Measurements from ENCODE around the gene PGBD5. TPM values are rescaled to one million over a fixed set of nuclear protein-coding genes. Genes with fewer than 3 reads are reported as not detected.

Gene PGBD5
- total RNA-seq, 1 donor from 2014 or later: 1.8 TPM

DNA sequence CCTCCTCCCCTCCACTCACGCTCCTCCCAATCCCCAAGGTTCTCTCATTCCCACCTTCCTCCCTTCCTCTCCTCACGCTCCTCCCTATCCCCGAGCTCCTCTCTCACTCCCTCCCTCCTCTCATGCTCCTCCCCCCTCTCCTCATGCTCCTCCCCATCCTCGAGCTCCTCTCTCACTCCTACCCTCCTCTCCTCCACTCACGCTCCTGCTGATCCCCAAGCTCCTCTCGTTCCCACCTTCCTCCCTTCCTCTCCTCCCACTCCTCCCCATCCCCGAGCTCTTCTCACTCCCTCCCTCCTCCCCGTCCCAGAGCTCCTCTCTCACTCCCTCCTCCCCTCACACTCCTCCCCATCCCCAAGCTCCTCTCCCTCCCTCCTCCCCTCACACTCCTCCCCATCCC is 31.4 kb downstream of the PGBD5 start:
- H3K4me3 Mint-ChIP-seq (ENCODE audit: unreplicated experiment): no peak overlapping the region
- peaks cover 3% of the 10 kb centered on the region for H3K9me3 Mint-ChIP-seq (ENCODE audit: low read depth)
- no peak for DNase-seq (ENCODE audit: low spot score)
- H3K4me1 Mint-ChIP-seq (ENCODE audit: low read depth): peaks cover 10% of the 10 kb centered on the region
- H3K36me3 Mint-ChIP-seq (ENCODE audit: low read depth): no peaks in the 10 kb centered on the region
- no peak overlapping the region for H3K27ac Mint-ChIP-seq (ENCODE audit: unreplicated experiment)
- TF ChIP-seq, protein P1, sequence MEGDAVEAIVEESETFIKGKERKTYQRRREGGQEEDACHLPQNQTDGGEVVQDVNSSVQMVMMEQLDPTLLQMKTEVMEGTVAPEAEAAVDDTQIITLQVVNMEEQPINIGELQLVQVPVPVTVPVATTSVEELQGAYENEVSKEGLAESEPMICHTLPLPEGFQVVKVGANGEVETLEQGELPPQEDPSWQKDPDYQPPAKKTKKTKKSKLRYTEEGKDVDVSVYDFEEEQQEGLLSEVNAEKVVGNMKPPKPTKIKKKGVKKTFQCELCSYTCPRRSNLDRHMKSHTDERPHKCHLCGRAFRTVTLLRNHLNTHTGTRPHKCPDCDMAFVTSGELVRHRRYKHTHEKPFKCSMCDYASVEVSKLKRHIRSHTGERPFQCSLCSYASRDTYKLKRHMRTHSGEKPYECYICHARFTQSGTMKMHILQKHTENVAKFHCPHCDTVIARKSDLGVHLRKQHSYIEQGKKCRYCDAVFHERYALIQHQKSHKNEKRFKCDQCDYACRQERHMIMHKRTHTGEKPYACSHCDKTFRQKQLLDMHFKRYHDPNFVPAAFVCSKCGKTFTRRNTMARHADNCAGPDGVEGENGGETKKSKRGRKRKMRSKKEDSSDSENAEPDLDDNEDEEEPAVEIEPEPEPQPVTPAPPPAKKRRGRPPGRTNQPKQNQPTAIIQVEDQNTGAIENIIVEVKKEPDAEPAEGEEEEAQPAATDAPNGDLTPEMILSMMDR (IDR thresholded peaks at IDR 0.05): no peak
- no peaks in the 10 kb centered on the region for H3K27me3 Mint-ChIP-seq (ENCODE audit: low read depth)

DNA sequence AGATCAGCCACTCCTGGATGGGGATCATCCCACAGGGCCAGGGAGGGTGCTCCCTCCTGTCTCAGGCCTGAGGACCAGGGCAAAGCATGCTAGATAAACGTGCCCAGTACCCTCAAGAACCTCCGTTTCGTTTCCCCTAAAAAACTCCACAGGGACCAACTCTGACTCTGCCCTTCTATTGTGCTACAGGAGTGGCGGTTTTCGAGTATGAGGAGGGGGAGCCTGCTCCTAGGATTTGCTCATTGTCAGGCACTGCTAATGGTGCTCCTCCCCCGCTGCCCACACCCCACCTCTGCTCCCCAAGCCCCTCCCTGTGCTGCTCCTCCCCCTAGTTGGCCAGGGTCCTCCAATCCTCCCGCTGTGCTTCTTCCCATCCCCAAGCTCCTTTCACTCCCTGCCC is 32.0 kb downstream of the PGBD5 start:
- Mint-ChIP-seq H3K4me1 (ENCODE audit: low read depth) (peaks cover 7% of the 10 kb centered on the region), H3K4me3 (ENCODE audit: unreplicated experiment) (no peak overlapping the region), H3K9me3 (ENCODE audit: low read depth) (peaks cover 3% of the 10 kb centered on the region), H3K27ac (ENCODE audit: unreplicated experiment) (no peak overlapping the region), H3K27me3 (ENCODE audit: low read depth) (no peaks in the 10 kb centered on the region), H3K36me3 (ENCODE audit: low read depth) (no peaks in the 10 kb centered on the region)
- DNase-seq (ENCODE audit: low spot score): no peak
- TF ChIP-seq, protein P1 (IDR thresholded peaks at IDR 0.05): no peak

DNA sequence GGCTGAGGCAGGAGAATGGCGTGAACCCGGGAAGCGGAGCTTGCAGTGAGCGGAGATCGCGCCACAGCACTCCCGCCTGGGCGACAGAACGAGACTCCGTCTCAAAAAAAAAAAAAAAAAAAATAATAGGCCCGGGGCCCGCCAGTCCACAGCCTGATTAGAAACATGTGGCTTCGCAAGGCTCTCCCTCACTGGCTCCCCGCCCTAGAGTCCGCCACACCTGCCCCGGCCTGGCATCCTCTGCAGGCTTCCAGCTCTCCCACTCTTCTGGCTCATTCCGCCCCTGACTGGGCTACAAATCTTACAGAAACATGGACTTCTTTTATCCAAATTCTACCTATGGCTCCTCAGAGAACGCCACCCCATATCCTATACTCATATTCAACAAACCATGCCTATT is 32.4 kb downstream of the PGBD5 start:
- Mint-ChIP-seq H3K9me3 (ENCODE audit: low read depth) (peaks cover 3% of the 10 kb centered on the region), H3K4me1 (ENCODE audit: low read depth) (peaks cover 7% of the 10 kb centered on the region), H3K4me3 (ENCODE audit: unreplicated experiment) (no peak overlapping the region), H3K27ac (ENCODE audit: unreplicated experiment) (no peak overlapping the region), H3K27me3 (ENCODE audit: low read depth) (no peaks in the 10 kb centered on the region), H3K36me3 (ENCODE audit: low read depth) (no peaks in the 10 kb centered on the region)
- TF ChIP-seq, protein P1 (IDR thresholded peaks at IDR 0.05): no peak
- DNase-seq (ENCODE audit: low spot score): no peak

DNA sequence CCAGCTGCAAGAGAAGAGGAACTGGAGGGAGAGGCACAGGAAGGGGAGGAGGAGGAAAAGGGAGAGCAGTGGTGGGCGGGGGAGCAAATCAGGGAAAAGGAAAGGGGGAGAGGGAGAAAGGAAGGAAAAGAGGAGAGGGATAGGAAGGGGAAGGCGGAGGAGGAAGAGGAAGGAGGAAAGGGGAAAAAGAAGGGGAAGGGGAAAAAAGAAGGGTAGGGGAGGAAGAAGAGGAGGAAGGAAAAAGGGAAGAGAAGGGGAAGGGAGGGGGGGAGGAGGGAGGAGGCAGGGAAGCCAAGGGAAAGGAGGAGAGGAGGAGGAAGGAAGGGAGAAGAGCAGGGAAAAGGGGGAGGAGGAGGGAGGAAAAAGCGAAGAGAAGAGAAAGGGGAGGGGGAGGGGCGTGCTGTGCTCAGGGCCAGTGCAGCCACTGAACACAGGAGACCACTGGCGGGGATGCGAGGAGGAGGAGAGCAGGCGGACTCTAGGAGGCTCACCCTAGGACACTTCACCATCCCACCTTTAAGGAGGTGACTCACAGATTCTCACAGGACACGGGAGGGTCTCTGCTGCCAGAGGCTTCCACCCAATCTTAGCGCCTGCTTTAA is 33.1 kb downstream of the PGBD5 start:
- no peaks in the 10 kb centered on the region for H3K27me3 Mint-ChIP-seq (ENCODE audit: low read depth)
- no peak overlapping the region for H3K27ac Mint-ChIP-seq (ENCODE audit: unreplicated experiment)
- DNase-seq (ENCODE audit: low spot score): no peak
- H3K36me3 Mint-ChIP-seq (ENCODE audit: low read depth): no peaks in the 10 kb centered on the region
- peaks cover 3% of the 10 kb centered on the region for H3K9me3 Mint-ChIP-seq (ENCODE audit: low read depth)
- TF ChIP-seq, protein P1 (IDR thresholded peaks at IDR 0.05): no peak
- H3K4me3 Mint-ChIP-seq (ENCODE audit: unreplicated experiment): no peak overlapping the region
- peaks cover 7% of the 10 kb centered on the region for H3K4me1 Mint-ChIP-seq (ENCODE audit: low read depth)

- Mint-ChIP-seq H3K4me3 (ENCODE audit: unreplicated experiment) (no peak overlapping the region), H3K4me1 (ENCODE audit: low read depth) (peaks cover 7% of the 10 kb centered on the region), H3K27me3 (ENCODE audit: low read depth) (no peaks in the 10 kb centered on the region), H3K36me3 (ENCODE audit: low read depth) (no peaks in the 10 kb centered on the region), H3K27ac (ENCODE audit: unreplicated experiment) (no peak overlapping the region), H3K9me3 (ENCODE audit: low read depth) (peaks cover 3% of the 10 kb centered on the region)
- TF ChIP-seq, protein P1 (IDR thresholded peaks at IDR 0.05): no peak
- no peak for DNase-seq (ENCODE audit: low spot score)
Observed at GRCh38 chr1:230392536-230392909, 33.6 kb downstream of the PGBD5 start.

All from chondrocyte (in vitro differentiated cells).